ENCODE results near the gene GPR17.

GPR17 gene

DNA sequence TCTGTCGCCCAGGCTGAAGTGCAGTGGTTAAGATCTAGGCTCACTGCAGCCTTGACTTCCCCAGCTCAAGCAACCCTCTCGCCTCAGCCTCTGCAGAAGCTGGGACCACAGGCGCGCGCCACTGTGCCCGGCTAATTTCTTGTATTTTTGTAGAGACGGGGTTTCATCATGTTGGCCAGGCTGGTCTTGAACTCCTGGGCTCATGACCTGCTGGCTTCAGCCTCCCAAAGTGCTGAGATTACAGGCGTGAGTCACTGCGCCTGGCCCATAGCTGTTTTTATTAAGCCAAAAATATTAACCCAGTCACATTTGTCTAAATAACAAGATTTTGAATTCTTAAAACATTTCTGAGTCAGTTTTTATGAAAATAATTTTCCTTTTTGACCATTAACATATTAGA is 49.0 kb downstream of the GPR17 start:
- DNase-seq (ENCODE audit: low read depth), result no peak

DNA sequence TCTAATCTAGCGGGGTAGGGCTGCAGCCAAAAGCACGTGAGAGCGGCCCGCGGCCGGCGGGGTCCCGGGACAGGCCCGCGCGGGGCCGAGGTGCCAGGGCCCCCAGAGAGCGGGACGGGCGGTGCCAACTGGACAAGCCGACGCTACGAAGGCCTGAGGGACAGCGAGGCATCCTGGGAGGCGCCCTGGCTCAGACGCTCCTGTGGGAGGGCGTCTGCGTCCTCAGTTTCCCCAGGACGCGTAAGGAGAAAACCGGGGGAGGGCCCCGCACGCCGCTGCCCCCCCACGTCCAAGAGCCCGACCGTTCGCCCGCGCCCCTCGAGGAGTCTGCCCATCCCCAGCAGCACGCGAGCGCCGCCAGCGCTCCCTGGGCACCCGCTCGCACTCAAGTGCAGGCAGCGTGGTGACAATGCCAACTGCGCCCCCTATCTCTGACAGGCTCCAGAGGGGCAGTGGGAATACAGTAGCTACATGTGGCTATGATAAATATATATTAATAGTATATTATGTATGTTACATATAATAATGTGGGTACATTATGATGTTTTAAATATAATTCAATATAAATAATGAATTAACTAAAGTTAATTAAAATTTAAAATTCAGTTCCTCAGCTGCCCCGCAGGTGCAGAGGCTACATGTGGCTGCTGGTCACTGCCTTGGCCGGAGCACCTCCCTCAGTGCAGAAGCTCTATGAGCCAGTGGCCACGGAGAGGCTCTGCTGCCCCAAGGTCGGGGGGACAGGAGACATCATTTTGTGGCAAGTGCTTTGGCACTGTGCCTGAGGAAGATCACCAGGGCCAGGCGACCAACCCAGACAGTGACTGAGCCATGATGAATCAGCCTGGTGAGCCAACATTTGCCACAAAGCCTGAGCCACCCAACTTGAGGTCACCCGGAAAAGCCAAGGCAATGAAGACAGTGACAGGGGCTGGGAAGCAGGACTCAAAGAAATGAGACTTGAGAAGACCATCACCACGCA is 49.8 kb downstream of the GPR17 start:
- no peak for DNase-seq (ENCODE audit: low read depth)

DNA sequence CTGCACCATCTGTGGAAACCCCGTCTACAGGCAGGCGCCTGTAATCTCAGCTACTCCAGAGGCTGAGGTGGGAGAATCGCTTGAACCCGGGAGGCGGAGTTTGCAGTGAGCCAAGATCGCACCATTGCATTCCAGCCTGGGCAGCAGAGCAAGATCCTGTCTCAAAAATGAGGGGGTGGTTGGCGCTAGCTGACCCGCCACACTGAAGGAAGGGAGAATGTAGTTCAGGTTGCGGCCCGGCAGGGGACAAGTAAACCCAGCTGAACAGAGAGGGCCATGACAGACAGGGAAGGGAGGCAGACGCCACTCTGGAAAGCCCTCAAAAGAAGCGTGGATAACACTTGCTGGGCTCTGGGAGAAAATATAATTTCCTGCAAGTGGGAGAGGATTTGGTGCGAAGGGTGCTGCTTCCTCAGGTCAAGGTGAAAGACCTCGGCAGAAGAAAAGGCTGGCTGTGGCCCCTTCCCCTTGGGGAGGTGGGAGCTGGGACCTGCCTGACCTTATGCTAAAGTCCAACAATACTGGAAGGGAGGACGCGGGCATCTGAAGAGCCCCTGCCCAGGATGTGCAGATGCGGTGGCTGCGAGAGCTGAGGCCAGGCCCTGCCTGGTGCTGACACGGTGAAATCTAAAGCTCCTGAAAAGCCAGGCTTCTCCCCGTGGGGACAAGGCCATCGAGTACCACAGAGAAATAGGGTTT is 51.7 kb downstream of the GPR17 start:
- DNase-seq (ENCODE audit: low read depth), result no peak

DNA sequence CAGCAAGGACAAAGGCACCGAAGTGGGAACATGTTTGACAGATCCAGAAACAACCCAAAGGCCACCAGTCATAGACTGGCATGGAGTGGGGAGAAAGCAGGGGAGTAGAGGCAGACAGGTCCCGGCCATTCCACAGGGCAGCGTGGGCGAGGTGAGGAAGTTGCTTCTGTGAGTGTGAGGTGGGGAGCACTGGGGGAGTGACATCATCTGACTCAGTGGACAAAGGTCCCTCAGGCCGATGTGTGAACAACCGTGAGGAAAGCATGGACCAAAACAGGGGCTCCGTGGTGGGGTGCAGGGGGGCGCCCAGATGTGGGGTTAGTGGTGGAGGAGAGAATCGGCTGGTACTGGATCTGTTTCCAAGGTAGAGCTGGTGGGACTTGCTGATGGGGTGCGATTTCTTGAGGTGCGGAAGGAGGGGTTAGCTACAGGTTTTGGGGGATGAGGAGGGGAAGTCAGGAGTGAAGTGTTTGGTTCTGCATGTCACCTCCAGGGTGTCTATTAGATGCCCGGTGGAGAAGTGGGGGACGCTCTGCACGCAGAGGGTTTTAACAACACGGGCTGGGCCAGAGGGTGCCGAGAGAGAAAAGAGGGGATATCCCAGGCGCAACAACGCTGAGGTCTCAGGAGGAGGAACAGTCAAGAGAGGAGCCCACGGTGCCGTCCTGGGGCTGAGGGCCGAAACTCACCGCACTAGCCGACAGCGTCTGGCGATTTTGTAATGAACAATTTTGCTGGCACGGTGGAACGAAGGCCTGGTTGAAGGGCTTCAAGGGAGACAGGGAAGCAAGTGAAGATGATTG is 52.8 kb downstream of the GPR17 start:
- DNase-seq (ENCODE audit: low read depth), result no peak

DNA sequence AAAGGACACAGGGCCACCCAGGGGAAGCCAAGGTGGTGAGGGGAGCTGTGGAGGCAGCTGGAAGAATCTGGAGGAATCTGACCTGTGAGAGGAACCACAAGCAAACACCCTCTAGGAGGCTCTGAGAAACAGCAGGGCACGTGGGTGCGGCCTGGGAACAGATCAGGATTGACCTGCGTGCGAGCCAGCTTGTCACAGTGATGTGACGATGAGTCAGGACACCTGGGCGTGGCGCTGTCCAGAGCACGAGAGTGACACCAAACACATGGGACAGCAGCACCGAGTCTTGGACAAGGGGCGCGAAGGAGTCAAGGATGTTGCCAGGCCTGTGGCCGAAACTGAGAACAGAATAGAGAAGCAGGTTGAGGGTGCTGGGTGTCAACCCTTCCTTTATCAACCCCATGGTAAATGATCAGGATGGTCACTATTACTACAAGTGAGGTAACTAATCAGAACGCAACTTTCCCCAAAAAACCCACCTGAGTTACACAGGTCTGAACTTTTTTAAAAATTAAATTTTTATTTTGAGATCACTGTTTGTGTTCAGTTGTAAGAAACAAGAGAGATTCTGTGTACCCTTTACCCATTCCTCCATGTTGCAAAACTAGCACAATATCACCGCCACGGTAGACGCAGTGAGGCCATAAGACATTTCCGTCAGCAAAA is 54.7 kb downstream of the GPR17 start:
- DNase-seq (ENCODE audit: low read depth), result no peak

DNA sequence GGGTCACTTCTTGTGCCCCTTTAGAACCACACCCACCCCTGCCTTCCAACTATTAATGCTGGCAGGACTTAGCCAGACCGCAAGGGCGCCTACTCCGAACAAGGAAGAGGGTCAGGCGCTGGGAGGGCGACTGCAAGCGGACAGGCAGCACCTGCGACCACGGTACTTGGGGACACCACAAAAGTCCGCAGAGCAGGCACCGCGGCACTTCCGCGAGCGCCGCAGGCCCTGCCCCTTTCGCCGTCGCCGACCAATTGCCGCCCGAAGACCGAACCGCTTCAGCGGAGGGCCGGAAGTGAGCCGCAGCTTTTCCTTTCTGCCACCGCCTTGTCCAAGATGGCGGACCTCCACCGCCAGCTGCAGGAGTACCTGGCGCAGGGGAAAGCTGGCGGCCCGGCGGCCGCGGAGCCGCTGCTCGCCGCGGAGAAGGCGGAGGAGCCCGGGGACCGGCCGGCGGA is 55.3 kb downstream of the GPR17 start, which contains the start of gene SFT2D3:
TSS of gene SFT2D3 (plus strand) at position 305 of the 458 bp plus-strand sequence. CDS start at position 337, 32 bp downstream.
- peak; percentile 81 for DNase-seq (ENCODE audit: low read depth)

DNA sequence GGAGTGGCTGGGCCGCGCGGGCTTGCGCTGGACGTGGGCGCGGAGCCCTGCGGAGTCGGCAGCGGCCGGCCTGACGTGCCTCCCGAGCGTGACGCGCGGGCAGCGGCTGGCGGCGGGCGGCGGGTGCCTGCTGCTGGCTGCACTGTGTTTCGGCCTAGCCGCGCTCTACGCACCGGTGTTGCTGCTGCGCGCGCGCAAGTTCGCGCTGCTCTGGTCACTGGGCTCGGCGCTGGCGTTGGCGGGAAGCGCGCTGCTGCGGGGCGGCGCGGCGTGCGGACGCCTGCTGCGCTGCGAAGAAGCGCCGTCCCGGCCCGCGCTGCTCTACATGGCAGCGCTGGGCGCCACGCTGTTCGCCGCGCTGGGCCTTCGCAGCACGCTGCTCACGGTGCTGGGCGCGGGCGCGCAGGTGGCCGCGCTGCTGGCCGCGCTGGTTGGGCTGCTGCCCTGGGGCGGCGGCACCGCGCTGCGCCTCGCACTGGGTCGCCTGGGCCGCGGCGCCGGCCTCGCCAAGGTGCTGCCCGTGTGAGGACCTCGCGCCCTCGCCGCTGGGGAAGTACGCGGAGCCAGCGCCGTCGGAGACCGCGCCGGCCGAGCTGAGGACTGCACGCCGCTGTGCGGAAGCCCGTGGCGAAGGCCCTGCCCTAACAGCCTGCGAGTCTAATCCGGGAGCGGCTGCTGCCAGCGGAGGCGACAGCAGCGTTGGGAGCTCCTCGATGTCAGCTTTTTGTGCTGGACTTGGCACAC is 55.9 kb downstream of the GPR17 start:
- peak; percentile 43 for DNase-seq (ENCODE audit: low read depth)

Measured in stromal cell of bone marrow (primary cell).